ENCODE data around the gene QSOX2.
"Not testable (repeated sequence)": the region's sequence is repeated elsewhere in the genome, so short reads cannot be mapped to it uniquely, and the experiment has no call there.

The QSOX2 gene

GRCh38 chr9:136250676-136251075 lies 5.1 kb upstream of the QSOX2 start:
- no peak for DNase-seq

DNA sequence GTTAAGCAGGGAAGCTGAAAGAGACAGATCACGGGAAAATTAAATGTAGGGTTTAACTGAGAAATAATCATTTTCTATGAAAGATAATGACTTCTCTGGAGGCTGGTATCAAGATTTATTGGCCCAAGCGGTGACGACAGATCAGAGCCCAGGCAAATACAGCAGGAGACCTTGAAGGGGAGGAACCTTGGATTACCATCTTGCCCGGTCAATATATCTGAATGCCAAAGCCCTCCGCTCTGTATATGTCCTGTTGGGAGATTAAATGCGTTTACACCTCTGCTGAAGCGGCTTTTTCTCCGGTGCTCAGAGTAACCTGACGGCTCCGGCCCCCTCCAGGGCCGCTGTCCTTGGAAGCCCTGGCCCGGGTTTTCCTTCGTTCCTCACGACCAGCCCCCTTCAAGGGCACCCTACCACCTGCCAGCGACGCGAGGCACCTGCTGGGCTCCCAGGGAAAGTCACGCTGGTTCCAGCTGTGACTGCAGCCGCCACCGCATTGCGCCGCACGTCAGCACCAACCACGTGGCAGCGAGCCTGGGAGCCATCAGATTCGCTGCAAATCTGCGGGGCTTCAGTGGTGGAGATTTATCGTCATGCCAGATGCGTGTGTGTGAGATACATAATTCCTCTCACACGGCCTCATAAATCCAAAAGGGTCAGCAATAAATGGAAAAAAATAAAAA lies 4.4 kb upstream of the QSOX2 start:
- no peak for DNase-seq

DNA sequence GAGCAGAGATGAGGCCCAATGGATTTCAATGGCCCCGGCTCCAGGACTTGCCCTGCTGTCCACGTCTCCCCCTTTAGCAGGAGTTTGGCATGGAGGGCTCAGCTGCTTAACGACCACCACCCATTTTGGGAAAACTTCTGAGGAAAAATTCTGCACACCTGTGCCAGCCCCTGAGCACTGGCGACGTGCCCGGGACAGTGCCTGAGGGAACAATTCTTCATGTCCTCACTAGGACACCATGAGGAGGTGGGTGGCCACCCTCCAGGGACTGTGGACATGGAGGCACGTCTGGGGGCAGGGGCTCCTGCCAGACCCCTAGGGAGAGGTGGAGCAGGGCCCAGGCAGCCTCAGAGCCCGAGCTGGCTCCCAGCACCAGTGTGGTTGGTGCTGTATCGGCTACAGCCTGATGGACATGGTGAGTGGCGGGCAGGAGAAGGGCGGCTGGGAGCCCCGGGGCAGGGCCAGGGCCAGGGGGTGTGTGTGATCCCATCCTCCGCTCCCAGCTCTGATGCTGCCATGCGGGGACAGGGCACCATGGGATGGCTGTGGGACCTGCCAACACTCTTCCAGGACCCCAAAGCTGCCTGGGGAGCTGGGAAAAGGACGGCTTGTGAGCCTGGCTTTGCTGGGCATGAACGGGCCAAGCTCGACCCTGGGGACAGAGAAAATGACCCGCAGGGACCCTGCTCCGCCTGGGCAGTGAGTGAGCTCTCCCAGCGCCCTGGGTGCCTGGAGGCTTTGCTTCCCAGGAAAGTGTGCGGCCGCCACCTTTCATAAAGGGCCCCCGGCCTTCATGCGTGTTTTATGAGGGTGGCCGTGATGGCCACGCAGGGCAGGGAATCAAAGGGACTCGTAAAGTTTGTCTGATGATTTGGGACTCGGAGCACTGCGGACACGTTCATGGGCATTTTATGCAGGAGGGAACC lies 3.6 kb upstream of the QSOX2 start:
- DNase-seq = no peak

DNA sequence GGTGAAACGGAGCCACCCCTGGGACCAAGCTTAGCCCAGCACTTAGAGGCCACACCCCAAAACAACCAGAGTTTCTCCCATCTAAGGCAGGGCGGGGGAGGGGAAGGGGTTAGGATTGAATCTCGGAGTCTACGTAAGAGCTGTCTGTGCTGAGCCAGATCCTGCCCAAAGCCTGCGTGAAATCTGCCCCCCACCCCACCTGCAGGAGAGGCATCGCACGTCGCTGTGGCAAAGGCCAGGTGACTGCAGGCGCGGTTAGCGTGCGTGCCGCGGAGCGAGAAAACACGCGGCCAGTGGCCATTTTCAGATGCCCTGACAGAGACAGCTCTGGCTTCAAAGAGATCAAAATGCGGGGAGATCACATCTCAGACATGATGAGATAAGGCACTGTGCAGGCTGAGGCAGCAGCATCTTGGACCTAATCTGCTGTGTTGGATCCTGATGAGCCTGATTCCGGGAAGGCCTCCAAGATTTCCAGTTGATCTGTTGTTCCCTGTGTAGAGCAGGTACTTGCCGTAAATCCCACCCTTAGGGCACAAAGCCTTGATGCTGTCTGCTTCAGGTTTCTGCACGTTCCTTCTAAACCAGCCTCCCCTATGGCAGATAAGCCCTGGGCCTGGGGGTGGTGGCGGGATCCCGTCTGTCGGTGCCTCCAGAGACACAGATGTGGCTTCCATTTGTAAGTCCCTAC lies 2.5 kb upstream of the QSOX2 start:
- no peak for DNase-seq

DNA sequence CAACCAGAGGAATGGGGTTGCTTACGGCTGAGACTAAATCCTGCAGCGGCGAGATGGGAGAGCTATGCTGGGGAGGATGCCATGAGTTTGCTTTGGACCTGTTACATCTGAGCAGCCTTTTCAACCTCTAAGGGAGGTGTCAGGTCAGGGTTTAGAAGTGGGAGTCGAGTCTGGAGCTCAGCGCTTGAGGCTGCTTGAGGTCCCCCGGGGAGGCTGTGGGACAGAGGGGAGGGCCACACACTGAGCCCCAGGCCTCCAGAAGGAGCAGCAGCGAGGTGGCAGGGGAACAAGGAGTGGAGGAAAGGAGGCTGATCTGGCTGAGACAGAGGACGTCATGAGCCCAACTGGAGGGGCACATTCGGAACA lies 1.9 kb upstream of the QSOX2 start:
- no peak for DNase-seq

DNA sequence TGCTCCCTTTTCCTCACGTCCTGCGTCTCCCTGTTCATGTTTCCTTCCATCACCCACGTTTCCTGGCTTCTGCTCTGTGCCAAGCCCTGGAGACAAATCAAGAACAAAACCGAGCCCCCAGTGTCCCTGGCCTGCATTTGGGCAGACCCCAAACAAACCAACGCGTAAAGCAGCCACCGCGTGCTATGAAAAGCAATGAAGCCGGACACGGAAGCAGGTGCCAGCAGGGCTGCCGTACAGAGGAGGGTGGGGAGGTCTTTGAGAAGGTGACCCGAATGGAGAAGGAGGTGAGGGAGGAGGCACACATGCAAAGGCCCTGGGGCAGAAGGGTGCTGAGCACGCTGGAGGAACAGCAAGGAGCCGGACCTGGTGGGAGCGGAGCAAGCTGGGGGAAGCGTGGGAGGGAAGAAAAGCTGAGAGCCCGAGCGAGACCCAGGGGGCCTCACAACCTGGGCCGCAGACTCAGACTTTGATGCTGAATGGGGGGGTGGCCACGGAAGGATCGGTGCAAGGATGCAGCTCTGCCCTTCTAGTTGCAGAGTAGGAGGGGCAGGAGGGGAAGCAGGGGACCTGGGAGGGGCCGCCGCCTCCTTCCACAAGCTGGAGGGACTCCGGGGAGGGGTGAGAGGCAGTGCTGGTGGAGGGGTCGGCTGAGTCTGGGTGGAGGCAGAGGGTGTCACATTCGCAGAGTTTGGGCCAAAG lies 1.4 kb upstream of the QSOX2 start:
- no peak for DNase-seq

GRCh38 chr9:136244969-136245218 lies 718 bp downstream of the QSOX2 start:
- no peak for DNase-seq

GRCh38 chr9:136244122-136244968 lies 1.3 kb downstream of the QSOX2 start:
- peak; percentile 45 for DNase-seq

DNA sequence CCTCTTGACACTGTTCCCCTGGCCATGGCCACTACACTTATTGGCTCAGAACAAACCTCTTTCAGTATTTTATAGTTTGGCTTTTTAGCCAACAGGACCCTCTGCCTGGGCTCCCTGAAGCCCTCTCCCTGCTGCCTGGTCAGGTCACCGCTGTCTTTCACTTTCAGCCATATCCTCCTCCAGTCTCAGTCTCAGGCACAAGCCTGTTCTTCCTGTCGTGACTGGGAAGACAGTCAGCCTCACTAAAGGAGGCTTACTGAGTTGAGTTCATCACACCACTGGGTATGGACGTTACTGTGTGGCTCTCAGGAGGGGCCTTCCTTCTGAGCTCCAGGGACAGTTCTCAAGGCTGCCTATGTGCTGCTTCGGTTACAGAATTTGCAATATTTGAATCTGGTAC lies 2.0 kb downstream of the QSOX2 start:
- DNase-seq = no peak

DNA sequence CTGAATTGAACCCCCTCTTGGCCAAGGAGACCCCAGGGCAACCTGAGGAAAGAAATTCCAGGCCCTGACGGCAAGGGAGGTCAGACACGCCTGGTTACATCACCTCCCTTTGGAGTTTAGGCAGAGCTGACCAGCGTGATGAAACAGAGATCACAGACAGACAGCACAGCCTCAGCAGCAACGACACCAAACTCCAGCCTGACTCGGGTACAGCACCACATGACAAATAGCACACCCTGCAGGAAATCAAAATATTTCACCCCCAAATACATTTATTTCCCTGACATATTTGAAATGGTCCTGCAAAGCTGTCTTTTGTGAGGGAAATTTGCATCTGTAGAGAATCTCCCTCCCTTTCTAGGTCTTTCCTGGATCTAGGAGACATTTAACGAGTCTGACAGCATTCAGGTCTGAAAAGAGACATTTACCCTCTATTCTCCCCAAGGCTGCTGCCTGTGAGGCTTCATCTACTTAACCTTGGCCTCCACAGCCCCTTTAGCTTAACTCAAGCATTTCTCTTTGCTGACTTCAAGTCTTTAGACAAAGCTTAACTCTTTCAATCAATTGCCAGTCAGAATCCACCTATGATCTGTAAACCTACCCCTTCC lies 2.6 kb downstream of the QSOX2 start:
- peak; percentile 77 for DNase-seq

GRCh38 chr9:136242248-136242647 lies 3.4 kb downstream of the QSOX2 start:
- no peak for DNase-seq

DNA sequence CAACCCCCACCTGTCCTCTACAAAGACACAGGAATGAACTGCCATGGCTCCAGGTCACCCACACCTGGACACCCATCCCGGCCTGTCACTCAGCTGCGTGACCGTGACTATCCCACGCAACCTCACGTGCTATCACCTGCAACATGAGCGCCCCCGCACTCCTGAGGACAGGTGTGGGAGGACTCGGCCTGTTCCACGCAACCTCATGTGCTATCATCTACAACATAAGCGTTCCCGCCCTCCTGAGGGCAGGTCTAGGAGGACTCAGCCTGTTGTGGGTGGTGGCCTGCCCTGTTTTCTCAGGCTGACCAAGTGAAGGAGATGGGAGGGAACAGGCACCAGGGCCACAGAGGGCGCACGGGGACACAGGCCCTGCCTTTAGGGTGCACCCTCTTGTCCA lies 4.1 kb downstream of the QSOX2 start:
- peak; percentile 40 for DNase-seq

DNA sequence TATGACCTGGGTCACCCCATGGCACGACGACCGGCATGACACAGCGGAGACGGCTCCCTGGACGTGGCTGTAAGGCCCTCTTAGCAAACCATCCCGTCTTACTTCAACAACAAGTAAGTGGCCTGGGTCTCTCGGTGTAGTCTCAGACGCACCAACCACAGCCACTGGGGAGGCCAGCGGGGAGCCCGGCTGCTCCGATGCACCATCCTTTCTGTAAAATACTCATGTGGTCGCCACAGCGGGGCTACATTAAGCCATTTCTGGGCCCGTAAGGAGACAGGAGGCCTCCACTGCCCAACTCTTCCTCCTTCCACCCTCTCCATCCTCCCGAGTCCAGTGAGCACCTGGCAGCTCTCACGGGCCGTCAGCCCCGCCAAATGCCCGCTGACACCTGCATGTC lies 4.7 kb downstream of the QSOX2 start:
- DNase-seq = no peak

DNA sequence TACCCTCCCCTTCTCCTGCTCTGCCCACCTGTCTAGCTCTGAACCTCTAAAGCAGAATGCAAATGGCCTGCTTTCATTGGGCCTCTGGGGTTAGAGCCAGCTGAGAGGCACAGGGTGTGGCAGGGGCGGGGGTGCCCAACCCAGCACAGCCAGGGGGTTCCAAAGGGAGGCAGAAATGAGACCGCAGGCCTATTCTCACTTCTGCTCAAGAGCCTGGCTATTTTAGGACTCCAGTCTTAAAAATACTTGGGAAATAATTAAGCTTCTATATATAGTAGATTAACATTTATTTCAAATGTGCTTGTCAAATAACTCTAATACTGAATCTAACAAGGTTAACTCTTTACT lies 5.7 kb downstream of the QSOX2 start:
- peak; percentile 69 for DNase-seq

DNA sequence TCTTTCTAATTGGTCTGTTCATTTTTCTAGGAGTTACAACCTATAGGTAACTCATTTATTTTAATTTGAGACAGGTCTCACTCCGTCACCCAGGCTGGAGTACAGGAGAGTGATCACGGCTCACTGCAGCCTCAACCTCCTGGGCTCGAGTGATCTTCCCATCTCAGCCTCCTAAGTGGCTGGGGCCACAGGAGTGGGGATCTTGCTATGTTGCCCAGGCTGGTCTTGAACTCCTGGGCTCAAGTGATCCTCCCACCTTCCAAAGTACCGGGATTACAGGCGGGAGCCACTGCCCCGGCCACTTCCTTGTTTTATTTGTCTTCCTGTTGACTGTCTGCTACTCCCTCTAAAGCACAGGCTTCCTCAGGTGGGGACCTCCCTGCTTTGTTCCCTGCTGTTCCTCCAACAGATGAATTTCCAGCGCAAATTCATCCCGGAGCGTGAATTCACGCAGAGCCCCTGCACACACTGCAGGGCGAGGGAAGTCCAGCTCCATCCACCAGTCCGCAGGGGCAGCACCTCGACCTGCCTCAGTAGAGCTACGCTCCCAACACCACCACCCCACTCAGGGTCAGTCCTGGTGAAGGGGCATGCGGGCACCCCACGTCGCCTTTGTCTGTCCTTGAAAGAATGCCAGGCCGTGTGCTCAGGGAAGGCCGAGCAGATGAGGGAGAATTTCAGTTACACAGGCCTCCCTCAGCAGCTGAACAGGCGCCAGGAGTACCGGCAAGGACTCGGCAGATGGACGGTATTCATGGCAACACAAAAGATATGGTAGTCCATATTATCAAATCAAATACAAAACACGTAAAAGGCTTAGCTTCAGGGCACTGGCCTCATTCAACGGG lies 6.3 kb downstream of the QSOX2 start:
- no peak for DNase-seq

- no peak for DNase-seq
Observed at GRCh38 chr9:136238342-136238732, 7.3 kb downstream of the QSOX2 start.

DNA sequence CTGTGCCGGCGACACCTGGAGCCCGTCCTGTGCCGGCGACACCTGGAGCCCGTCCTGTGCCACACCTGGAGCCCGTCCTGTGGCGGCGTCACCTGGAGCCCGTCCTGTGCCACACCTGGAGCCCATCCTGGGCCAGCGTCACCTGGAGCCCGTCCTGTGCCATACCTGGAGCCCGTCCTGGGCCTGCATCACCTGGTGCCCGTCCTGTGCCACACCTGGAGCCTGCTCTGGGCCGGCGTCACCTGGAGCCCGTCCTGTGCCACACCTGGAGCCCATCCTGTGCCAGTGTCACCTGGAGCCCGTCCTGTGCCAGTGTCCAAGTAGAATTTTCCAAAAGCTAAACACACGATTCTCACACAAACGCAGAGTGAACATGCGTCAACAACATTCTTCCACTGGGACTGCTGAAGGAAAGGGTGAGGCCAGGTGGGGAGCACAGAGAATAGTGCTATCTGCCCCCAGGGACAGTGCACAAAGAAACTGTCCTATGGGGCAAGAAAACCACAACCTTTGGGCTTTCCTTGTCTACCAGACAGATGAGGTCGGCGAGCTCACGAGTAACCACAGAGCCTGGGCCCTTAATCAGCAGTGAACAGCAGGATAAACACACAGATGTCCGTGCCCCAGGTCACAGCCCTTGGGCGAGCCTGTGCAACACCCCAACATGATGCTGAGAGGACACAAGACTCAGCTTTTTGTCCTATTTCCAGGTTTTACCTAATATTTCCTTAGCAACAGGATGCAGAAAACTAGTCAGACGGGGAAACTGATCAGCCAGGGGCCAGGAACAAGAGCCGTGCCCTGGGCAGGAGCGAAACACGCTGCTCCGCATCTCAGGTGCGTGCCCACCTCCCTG lies 7.9 kb downstream of the QSOX2 start:
- peak; percentile 98 for DNase-seq

GRCh38 chr9:136236471-136237410 lies 8.9 kb downstream of the QSOX2 start:
- not testable (repeated sequence) for DNase-seq
